ENCODE data around the gene DTWD2.
"Not testable (repeated sequence)": the region's sequence is repeated elsewhere in the genome, so short reads cannot be mapped to it uniquely, and the experiment has no call there.

The DTWD2 gene

DNA sequence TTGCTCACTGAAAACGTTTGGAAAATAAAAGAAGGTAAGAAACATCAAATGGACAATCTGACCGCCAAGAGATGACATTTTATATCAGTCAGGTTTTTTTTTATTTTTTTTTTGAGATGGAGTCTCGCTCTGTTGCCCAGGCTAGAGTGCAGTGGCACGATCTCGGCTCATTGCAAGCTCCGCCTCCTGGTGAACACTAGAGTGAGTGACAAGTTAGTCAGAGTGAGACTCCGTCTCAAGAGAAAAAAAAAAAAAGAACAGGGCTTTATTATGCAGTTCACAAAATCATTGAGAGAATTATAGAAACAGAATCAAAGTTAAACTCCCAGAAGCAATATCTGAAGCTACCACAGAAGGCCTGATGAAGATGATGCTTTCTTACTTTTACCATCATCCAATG lies 70.1 kb downstream of the DTWD2 start:
- TF ChIP-seq ZFX (IDR thresholded peaks at IDR 0.05), result no peak
- TF ChIP-seq, protein P1, sequence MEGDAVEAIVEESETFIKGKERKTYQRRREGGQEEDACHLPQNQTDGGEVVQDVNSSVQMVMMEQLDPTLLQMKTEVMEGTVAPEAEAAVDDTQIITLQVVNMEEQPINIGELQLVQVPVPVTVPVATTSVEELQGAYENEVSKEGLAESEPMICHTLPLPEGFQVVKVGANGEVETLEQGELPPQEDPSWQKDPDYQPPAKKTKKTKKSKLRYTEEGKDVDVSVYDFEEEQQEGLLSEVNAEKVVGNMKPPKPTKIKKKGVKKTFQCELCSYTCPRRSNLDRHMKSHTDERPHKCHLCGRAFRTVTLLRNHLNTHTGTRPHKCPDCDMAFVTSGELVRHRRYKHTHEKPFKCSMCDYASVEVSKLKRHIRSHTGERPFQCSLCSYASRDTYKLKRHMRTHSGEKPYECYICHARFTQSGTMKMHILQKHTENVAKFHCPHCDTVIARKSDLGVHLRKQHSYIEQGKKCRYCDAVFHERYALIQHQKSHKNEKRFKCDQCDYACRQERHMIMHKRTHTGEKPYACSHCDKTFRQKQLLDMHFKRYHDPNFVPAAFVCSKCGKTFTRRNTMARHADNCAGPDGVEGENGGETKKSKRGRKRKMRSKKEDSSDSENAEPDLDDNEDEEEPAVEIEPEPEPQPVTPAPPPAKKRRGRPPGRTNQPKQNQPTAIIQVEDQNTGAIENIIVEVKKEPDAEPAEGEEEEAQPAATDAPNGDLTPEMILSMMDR (conservative IDR thresholded peaks at IDR 0.05), result no peak
- H3K27ac ChIP-seq, result no peak overlapping the region

DNA sequence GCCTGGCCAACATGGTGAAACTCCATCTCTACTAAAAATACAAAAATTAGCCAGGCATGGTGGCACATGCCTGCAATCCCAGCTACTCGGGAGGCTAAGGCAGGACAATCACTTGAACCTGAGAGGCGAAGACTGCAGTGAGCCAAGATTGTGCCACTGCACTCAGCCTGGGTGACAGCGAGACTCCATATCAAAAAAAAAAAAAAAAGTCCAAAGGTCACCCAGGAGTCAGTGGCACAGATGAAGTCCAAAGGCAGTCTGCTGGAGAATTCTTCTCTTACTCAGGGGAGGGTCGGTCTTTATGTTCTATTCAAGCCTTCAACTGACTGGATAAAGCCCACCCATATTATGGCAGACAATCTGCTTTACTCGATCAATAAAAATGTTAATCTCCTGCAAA lies 80.8 kb downstream of the DTWD2 start:
- not testable (repeated sequence) for H3K27ac ChIP-seq

DNA sequence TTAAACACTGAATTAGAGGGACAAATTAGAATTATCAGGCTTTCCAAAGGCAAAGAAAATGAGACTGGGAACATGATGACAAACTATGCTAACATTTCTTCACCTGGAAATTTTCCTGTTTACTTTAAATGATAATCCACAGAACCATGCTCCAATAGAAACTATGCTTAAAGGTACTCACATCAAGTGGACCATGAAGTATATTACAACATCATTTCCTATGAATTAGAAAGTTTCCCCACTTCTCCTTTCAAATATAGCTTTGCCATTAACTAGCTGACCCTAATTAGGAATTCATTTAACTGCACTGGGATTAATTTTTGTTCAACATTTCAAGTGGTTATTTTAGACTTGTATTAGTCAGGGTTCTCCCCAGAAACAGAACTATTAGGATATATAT lies 81.4 kb downstream of the DTWD2 start:
- no peak overlapping the region for H3K27ac ChIP-seq
- no peak for TF ChIP-seq ZFX (IDR thresholded peaks at IDR 0.05)
- TF ChIP-seq, protein P1 (conservative IDR thresholded peaks at IDR 0.05), result no peak

DNA sequence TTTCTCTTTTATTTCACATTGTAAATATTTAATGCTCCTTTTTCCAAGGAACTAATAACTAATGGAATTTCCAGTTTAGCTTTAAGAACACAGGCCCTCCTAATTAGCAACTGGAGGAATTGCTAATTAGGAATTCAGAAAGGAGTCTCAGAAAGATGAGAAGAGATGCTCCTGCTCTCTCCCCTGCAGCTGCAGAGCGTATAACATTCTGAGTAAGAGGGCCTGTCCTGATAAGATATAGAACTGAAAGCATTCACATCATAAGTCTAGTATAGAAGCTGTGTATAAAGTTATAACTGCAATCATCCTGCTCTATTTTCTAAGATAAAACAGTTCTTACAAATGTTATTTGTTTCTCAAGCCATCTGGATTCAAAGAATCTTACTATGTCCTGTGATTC lies 83.2 kb downstream of the DTWD2 start:
- H3K27ac ChIP-seq, result no peak overlapping the region
- no peak for TF ChIP-seq ZFX (IDR thresholded peaks at IDR 0.05)
- TF ChIP-seq, protein P1 (conservative IDR thresholded peaks at IDR 0.05), result no peak

DNA sequence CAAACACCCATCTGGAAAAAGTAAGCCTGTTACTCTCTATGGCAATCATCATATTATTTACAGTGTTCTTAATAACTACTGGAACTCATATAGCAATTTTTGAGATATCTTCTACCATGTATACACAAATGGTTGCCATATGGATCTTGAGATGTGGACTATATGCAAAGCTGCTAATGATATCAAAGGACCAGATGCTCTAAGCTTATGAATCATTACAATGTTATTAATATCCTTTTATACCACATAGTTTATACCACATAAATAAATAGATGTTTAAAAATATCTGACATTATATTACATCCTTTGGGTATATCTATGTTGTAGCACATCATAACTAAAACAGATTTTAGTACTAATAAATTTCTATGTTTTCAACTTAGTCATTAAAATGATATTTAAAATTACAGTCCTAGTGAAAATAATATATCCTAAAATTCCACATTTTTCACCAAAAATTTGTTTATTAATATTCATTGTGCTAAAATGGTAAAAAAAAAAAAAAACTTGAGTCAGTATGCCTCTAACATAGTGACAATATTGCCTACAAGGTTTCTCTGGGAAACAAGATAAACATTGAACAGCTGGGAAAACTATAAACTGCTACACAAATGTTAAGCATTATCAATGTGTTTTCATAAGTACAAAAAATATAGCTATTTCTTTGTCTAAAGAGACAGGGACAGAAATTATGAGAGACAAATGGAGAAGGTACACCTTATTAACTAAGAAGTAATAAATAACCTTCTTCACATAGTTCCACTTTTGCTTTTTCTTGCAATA lies 85.5 kb downstream of the DTWD2 start:
- no peak for TF ChIP-seq ZFX (IDR thresholded peaks at IDR 0.05)
- TF ChIP-seq, protein P1 (conservative IDR thresholded peaks at IDR 0.05), result no peak
- H3K27ac ChIP-seq, result no peak overlapping the region

DNA sequence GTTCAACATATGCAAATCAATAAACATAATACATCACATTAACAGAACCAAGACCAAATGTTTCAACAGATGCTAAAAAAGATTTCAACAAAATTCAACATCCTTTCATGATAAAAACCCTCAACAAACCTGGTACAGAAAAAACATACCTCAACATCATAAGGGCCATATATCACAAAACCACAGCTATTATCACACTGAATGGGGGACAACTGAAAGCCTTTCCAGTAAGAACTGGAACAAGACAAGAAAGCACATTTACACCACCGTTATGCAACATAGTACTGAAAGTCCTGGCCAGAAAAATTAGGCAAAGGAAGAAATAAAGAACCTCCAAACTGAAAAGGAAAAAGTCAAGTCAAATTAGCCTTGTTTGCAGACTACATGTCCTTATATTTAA lies 93.6 kb downstream of the DTWD2 start:
- no peak overlapping the region for H3K27ac ChIP-seq
- TF ChIP-seq, protein P1 (conservative IDR thresholded peaks at IDR 0.05), result no peak
- TF ChIP-seq ZFX (IDR thresholded peaks at IDR 0.05), result no peak

DNA sequence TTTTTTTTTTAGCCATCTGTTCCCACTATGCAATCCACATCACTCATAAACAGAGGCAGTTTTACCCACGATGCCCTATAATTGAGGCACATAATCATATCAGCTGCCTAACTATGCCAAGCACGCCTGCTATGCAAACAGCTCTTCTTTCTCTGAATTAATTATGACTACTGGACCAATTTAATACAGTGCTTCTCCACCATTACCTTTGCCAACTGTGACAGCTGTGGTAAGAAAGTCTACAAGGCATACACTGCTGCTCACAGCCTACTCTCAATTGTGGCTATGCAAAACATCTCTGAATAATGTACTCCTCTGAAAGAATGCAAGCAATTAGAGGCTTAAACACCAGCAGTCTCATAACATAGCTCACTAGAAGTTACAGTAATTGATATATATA lies 97.1 kb downstream of the DTWD2 start:
- no peak overlapping the region for H3K27ac ChIP-seq
- TF ChIP-seq, protein P1 (conservative IDR thresholded peaks at IDR 0.05), result no peak
- TF ChIP-seq ZFX (IDR thresholded peaks at IDR 0.05), result no peak

DNA sequence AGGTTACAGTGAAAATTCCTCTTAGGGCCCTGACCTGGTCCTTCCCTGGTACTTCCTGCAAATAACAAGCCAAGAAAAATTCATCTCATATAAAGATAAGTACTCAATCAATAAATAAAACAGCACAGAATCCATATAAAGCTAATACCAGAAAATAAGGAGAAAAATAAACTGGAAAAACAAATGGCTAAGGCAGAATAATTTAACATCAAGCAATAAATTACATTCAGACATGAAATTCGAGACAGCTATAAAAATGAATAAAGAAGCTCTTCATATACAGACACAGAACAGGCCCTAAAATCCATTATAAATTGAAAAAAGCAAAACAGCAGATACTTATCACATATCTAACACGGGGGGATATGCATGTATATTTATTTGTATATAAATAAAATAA lies 99.2 kb downstream of the DTWD2 start:
- H3K27ac ChIP-seq, result no peak overlapping the region
- TF ChIP-seq, protein P1 (conservative IDR thresholded peaks at IDR 0.05), result no peak
- TF ChIP-seq ZFX (IDR thresholded peaks at IDR 0.05), result no peak
